Fibroblast of peridontal ligament (primary cell): ENCODE results near the gene SMIM24.
"Not testable (repeated sequence)": the region's sequence is repeated elsewhere in the genome, so short reads cannot be mapped to it uniquely, and the experiment has no call there.

Experiments used
- DNase-seq: peaks from one replicate; pipeline ENCODE4 v3.0.0-alpha.2; 2010; ENCODE audit errors: extremely low read depth

SMIM24 gene

DNA sequence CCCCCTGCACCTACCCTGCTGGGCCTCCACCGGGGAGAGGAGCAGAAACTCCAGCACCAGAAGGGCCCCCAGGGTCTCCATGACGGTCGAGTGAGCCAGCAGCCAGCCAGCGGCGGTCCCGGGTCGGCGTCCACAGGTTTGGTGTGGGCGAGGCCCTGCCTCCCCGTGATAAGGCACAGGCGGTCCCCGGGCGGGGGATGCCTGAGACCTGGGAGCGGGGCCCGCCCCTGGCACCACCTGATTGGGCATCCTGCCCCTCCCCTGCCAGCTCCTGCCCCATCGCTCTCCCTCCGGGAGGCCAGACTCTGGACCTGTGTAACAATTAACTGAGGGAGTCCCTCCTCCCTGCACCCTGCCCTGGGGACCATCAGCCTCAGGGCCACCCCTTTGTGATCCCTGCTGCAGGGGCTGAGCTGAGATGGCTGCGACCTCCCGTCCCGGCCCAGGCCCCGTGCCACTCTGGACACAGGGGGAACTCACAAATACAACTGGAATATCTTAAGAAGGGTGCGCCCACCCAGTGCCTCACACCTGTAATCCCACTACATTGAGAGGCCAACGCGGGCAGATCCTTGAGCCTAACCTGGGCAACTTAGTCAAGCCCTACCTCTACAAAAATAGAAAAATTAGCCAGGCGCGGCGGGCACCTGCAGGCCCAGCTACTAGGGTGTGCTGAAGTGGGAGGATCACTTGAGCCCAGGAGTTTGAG, at the start of gene SMIM24:
SMIM24 (minus strand) TSS at position 143 of the 709 bp plus-strand sequence; CDS start at position 81, 62 bp downstream.
- DNase-seq, result no peak

DNA sequence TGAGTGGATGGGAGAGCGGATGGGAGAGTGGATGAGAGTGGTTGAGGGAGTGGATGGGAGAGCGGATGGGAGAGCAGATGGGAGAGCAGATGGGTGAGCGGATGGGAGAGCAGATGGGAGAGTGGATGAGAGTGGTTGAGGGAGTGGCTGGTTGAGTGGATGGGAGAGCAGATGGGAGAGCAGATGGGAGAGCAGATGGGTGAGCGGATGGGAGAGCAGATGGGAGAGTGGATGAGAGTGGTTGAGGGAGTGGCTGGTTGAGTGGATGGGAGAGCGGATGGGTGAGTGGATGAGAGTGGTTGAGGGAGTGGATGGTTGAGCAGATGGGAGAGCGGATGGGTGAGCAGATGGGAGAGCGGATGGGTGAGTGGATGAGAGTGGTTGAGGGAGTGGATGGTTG, 49.0 kb upstream of the SMIM24 start:
- DNase-seq, result not testable (repeated sequence)

DNA sequence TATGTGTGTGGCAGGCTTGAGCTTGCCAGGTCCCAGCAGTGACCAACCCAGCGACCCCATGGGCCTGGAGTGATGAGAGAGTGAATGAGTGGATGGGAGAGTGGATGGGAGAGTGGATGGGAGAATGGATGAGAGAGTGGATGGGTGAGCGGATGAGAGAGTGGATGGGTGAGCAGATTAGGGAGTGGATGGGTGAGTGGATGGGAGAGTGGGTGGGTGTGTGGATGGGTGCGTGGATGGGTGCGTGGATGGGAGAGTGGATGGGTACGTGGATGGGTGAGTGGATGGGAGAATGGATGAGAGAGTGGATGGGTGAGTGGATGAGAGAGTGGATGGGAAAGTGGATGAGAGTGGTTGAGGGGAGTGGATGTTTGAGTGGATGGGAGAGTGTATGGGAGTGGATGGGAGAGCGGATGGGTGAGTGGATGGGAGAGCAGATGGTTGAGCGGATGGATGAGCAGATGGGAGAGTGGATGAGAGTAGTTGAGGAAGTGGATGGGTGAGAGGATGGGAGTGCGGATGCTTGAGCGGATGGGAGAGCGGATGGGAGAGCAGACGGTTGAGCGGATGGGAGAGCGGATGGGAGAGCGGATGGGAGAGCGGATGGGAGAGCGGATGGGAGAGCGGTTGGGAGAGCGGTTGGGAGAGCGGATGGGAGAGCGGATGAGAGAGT, 48.4 kb upstream of the SMIM24 start:
- DNase-seq, result no peak

DNA sequence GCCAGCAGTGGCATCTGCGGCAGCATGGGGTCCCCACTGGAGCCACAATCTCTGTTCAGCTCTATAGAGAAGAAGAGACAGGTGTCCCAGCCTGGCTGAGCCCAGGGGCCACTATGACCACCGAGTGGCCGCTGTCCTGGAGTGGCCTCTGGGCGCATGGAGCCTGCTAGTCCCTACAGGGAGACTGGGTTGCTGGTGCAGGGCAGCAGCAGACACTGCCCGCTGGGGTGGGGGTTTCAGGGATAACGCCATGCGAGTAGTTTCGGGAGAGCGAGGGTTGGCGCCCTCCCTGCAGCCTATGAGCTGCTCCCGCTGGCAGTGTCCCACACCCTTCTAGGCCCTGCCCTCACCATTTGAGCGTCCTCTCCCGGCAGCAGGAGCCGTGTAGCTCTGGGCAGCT, 47.8 kb upstream of the SMIM24 start:
- no peak for DNase-seq

DNA sequence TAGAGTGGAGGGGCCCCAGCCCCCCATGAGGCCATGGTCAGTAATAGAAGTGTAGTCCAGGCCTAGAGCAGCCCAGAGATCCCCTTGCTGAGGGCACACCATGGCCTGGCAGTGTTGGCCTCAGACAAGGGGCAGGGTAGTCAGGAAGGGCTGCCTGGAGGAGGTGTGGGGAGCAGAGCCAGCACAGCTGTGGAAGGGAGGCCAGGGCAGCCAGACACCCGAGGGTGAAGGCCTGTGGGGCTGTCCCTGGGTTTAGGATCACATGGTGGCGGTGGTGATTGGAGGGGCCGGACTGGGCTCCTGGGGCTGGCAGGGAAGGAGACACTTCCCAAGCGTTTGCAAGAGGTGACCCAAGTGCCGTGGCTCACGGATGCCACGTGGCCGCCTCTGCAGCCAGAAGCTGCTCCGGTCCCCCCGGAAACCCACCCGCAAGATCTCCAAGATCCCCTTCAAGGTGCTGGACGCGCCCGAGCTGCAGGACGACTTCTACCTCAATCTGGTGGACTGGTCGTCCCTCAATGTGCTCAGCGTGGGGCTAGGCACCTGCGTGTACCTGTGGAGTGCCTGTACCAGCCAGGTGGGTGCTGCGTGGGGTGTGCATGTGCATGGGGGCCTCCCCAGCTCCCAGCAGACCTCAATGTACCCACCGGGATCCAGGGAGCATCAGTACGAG, 47.0 kb upstream of the SMIM24 start:
- no peak for DNase-seq

DNA sequence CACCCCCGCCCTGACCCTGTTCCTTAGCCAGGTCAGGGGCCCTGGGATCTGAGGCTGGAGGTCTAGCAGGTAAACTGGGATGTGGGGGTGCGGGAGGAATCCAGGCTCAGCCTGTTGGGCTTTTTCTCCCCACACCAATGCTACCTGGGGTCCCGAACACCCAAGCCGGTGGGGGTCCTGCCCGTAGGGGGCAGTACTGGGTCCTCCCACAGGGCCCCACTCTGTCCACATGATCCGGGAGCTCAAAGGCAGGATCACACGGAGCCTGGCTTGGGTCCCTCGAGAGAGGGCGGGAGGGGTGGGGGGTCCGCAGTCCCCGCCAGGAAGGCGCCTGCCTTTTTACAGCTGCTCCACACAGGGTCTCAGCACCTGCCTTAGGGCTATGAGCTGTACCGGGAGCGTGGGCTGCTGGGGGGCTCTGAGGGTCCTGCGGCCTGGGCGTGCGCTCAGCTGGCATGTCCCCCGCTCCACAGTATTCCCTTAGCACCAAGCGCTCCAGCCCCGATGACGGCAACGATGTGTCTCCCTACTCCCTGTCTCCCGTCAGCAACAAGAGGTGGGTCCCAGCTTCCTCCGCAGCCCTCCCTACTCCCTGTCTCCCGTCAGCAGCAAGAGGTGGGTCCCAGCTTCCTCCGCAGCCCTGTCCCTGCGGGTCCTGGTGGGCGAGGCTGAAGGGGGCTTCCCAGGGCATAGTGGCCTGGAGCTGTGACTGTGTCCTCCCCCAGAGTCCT, 46.3 kb upstream of the SMIM24 start:
- DNase-seq, result no peak

DNA sequence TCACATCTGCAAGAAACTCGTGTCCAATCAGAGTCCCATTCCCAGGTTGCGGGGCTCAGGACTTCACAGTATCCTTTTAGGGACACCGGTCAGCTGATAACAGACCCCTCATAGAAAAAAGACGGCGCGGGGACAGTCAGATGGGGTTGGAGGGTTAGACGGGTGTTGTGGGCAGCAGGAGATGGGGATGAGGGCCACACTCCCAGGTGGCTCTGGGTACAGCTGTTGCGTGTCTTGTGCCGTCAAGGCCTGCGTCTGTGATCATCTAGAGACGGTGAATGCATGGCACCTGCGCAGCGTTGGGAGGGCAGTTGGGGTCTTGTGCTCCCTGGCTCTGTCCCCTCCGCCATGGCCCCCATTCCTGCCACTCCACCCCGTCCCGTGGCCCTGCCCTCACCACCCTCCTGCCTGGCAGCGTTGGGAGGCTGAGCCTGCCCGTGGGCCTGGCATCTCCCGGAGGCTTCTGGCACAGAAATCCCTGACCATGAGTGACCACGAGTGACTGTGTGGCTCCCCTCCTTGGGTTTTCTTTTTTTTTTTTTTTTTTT, 44.7 kb upstream of the SMIM24 start:
- DNase-seq, result no peak

DNA sequence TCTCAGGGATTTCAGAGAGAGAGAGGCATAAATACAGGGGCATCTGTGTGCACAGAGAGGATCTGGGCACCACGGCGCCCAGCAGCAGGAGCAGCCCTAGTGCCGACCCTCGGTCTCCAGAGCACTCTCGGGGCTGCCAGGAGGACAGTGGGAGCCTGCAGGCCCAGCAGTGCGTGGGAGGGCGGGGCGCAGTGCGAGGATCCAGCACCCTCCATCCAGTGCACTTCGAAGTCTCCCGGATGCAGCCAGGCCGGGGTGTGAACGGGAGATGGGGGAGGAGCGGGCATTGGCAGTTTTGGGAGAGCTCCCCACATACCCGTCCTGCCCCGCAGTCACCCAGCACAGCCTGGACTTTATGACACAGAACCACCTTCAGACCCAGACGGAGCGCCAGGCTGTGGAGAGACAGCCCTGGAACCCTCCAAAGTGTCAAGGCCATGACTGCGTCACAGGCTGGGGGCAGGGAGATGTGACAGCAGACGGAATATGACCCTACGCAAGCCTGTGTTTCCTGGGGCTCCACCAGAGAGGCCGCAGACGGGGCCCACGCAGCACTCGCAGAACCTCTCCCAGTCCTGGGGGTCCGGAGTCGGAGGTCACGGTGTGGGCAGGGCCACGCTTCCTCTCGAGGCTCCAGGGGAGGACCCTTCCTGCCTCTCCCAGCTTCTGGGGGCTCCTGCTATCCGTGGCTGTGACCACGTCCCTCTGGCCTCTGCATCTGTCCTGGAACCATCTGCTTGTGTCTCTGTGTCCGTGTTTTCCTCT, 43.9 kb upstream of the SMIM24 start:
- DNase-seq, result no peak

DNA sequence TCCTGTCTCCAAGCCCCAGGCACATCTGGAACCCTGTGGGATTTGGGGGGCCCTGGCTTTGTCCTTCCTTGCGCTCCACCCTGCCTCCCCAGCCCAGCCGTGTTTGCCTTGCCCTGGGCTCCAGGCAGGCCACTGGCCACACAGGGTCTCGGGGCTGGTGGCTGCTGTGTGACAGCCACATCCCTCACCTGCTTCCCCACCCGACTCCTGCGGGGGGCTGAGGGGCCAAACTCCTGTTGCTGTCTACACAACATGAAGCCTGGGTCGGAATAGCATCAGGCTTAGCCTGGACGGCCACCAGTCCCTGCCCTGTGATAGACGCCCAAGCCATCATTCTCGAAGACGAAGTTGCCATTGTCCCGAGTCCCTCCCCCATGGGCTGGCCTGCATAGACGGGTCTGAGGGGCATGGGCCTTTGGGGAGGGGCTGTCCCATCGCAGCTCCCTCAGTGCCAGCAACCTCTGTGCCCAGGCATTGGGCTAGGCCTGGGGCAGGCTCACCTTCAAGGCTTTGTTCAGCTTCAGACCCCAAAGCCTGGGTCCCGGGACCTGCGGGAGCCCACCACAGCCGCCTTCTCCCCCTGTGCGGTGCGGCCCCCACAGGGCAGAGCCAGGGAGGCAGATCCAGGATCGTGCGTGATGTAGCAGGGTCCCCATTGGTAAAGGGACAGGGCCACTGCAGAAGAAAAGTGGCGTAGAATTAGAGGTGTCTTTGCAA, 43.2 kb upstream of the SMIM24 start:
- DNase-seq, result no peak

DNA sequence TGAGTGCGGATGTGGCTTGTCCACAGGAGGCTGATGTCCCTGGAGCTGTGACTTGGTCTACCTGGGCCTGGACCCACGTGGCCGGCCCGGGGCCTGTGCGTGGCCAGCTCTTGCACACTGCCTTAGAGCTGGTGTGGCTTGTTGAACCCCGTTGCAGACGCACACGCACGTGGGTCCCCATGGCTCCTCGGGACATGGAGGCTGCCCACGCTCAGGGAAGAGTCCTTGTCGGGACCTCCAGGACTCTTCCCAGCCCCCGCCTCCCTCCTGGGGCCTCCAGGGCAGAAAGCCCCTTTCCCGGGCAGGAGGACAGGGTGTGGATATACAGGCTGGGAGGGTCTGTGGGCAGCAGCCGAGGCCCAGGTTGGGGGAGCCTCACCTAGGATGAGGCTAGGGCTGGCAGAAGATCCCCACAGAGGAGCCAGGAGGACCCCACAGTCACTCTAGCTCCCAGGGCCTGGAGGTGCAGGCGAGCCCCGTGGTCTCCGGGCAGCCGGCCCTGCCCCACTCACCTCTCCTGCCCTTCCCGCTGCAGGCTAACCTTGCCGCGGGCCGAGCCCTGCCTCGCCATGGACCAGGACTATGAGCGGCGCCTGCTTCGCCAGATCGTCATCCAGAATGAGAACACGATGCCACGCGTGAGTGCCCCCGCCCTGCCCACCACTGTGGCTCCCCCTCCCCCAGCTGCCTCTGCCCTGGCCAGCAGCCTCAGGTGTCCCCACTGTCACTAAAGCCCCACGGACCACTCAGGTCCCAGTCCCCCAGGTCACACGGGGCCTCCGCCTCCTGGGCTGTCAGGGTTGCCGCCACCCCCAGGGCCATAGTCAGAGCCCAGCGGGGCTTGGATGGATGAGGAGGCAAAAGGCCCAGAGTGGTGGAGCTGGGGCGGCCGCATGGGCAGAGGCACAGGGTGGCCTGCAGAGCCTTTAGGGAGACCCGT, 42.4 kb upstream of the SMIM24 start:
- DNase-seq, result no peak

DNA sequence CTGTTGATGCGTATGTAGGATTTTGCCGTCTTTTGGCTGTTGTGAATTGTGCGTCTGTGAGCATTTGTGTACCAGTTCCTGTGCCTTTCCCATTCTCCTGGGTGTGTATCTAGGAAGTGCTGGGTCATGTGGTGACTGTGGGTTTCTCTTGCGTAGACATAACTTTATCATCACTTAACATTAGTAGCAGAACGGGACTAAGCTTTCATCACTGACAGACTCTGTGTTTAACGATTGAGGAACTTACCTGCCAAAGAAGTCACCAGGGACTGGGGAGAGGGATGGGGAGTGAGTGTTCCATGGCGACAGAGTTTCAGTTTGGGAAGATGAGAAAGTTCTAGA, 40.8 kb upstream of the SMIM24 start:
- DNase-seq, result no peak

DNA sequence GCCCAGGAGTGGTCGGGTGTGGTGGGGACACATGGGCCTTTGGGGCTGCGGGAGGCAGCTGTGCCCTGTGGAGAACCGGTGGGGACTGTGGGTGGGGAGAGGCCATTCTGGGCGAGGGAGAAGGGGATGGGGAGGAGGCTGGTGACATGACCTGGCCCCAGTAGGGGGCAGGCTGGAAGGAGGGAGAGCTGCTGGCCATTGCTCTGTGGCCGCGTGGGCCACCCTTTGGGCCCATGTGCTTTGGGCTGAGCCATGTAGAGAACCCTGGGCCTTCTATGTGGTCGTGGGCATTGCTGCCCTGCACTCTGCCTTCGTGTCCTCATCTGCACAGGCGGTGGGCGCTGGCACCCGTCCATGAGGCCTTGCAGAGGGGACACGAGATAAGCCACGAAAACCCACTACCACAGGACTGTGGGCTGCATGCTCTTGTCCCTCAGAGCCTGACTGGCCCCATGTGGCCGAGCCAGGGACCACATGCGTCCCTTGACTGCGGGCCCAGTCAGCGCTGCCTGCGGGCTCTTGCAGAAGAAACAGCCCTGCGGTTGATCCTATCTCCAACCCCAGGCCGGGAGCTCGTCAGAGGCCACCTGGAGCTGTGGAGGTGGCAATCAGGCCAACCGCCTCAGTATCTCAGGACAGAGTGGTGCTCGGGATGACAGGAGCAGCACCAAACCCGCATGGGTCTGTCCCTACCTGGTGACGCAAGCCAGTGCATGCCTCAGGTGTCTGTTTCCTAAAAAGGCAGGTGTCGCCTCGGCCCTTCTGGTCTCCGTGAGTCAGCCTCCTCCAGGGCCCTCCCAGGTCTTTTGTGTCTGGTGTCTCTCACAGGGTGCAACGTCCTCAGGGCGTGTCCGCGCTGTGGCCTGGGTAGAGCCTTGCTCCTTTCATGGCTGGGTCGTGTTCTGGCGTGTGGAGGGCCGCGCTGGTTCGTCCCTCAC, 40.1 kb upstream of the SMIM24 start:
- DNase-seq, result no peak

DNA sequence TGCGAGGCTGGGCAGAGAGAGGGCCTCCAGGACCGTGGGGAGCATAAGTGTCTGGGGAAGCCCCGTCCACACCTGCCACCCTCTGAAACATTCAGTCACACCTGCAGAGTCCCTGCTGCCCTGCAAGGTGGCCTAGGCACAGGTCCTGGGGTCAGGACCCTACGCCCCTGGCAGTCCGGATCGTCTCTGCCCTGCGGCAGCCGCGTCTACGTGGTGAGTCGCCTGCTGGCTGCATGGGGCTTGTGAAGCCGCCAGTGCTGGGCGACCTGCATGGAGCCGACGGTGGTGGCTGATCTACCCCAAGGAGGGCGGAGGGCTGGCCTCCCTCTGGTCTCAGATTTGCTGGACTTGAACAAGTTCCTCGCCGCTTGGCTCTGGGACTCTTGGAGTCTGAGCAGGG, 38.8 kb upstream of the SMIM24 start:
- DNase-seq, result no peak

DNA sequence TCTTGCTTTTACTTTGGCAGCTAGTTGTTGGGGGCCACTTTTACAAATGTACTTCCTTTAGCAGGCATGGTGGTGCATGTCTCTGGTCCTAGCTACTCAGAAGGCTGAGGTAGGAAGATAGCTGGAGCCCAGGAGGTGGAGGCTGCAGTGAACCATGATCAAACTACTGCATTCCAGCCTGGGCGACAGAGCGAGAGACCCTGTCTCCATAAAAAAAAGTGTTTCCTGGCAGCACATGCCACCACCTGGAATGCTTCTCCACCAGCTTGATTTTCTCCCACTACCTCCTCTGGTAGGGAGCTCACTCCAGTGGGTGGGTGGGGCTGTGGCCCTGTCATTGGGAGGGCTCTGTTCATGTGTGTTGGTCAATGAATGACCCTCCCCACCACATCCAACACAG, 38.3 kb upstream of the SMIM24 start:
- no peak for DNase-seq

DNA sequence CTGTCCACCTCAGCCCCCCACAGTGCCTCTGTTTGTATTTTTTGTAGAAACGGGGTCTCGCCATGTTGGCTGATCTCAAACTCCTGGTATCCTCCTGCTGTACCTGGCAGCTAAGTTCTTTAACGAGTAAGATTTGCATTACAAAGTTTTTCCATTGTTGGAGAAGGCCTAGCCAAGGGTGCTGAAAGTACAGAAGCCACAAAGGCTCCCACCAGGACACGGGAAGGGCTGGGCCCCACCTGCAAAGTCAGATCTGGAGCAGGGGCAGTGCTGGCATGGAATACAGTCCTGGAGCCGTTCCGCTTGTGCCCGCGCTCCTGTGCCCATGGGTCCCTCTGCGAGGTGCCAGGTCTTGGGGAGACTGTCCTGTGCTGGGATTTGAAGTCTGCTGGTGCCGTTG, 37.9 kb upstream of the SMIM24 start:
- no peak for DNase-seq

DNA sequence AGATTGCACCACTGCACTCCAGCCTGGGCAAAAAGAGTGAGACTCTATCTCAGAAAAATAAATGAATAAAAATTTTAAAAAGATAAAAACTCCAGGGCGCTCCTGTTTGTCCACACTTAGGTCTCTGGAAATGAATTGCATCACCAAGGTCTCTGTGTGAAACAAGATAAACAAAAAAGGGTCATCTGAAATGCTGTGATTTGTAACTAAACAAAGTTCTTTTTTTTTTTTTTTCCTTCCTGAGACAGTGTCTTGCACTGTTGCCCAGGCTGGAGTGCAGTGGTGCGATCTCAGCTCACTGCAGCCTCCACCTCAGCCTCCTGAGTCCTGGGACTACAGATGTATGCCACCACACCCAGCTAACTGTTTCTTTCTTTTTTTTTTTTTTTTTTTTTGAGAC, 37.3 kb upstream of the SMIM24 start:
- DNase-seq, result no peak

DNA sequence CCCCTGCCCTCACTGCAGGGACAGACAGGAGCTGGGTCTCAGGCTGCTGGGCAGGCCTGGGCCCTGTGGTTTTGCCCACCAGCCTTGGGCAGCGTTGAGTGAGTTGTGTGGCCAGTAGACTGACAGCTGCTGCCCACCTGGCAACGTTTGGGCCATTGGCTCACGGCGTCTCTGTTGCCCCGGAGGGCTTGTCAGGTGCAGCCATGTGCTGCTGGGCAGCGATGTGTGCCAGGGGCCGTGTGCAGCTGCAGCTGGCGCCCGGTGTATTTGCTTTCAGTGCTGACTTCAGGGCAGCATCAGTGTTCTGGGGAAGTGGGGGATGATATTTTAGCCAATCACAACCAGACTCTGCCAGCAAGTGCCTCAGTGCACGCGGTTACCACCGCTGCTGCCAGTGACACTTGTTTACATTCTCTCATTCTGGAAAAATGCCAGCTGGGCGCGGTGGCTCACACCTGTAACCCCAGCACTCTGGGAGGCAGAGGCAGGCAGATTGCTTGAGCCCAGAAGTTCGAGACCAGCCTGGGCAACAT, 36.4 kb upstream of the SMIM24 start:
- no peak for DNase-seq

DNA sequence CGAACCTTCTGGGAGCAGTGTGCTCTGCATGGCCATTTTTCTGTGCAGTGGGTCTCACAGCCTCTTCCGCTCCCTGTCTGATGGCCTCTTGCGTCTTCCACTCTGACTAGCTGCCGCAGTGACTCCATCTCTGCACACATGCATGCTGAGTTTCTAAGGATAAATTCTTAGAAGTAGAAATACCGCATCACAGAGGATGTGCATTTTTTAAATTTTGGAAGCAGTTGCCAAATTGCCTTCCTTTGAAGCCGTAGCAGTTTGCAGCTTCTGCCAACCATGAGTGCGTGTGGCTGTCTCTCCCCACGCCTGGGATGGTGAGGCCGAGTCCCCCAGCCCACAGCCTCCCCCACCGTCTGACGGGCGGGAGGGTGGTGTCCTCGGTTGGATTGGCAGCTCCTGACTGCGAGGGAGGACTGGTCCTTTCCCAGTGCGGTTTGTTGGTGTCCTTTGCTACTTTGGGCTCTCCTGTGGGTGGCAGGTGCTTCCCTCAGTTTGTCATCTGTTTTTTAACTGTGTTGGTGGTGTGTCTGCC, 35.6 kb upstream of the SMIM24 start:
- DNase-seq, result peak; percentile 41
